NCI-H2107 treated with DMSO at 0.1 percent for 48 hours (cell line): ENCODE data around the gene WNT3.
"Not testable (repeated sequence)": the region's sequence is repeated elsewhere in the genome, so short reads cannot be mapped to it uniquely, and the experiment has no call there.

Source experiments
- DNase-seq: peaks from one replicate; lab custom pipeline; 2025; ENCODE audit not compliant: unreplicated experiment; lab: John Stamatoyannopoulos, UW

Gene WNT3

DNA sequence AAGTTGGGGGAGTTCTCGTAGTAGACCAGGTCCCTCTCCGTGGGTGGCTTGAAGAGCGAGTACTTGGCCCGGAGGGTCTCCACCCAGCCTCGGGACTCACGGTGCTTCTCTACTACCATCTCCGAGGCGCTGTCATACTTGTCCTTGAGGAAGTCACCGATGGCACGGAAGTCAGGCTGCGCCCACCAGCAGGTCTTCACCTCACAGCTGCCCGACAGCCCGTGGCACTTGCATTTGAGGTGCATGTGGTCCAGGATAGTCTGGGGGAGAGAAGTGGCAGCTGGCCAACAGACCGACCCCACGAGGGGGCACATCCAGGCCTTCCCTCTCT lies 50.0 kb downstream of the WNT3 start:
- DNase-seq, result no peak

DNA sequence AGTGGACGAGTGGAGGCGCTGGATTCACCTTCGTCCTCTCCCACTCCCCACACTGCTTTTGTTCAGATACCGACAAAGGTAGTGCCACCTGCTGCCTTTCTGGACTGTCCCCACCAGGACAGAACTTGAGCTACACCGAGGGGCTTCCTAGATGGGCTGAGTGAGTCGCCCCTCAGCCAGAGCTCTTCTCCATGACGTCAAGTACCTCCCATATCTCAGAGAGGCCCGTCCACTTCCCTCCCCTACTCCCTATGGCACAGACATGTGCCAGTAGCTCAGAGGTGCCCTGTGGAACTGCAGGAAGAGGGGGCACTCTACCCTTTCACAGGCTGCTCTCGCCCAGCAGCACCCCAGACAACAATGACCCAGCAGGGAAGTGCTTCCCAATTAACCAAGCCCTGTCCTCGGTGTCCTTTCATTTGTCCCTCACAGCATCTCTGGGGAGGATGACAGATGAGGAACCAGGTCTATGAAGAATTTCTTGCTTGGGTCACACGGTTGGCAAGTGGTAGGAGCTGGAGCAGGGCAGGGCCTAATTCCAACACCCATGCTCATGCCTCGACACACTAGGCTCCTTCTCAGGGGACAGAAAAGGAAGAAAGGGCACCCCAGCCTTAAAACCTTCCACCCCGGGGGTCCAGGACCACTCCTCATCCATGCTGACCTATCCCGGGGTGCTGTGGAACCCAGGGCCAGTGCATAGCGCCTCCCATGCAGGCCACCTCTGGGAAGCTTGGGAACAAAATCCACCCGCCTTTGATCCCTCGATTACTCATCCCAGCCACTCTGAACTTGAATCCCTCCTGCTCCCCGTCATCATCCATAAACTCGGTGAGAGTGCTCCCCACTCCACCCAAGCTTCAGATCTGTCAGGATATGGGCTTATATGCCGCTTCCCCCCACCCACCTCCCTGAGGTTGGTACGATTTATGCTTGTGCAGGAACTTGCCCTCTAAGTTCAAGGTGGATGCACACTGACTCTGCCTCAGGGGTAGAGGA lies 51.7 kb downstream of the WNT3 start:
- no peak for DNase-seq

DNA sequence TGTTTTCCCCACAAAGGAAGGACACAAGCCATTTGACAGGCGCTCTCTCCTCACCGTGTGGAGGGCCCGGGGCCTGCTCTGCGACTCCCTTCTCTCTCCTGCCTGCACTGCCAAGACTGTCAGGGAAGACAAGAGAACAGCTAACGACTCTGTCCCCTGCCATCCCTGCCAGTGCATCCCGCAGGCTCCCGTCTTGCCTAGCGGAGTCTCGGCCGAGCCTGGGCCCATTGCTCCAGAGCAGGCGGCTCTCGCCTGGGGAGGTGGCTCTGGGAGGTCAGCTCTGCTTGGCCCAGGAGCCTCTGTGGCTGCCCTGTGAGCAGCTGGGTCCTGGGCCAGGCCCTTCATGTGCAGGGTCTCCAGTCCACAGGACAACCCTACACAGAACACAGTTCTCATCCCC lies 53.0 kb downstream of the WNT3 start:
- DNase-seq, result no peak

GRCh38 chr17:46764709-46765401 lies 53.6 kb downstream of the WNT3 start:
- no peak for DNase-seq

DNA sequence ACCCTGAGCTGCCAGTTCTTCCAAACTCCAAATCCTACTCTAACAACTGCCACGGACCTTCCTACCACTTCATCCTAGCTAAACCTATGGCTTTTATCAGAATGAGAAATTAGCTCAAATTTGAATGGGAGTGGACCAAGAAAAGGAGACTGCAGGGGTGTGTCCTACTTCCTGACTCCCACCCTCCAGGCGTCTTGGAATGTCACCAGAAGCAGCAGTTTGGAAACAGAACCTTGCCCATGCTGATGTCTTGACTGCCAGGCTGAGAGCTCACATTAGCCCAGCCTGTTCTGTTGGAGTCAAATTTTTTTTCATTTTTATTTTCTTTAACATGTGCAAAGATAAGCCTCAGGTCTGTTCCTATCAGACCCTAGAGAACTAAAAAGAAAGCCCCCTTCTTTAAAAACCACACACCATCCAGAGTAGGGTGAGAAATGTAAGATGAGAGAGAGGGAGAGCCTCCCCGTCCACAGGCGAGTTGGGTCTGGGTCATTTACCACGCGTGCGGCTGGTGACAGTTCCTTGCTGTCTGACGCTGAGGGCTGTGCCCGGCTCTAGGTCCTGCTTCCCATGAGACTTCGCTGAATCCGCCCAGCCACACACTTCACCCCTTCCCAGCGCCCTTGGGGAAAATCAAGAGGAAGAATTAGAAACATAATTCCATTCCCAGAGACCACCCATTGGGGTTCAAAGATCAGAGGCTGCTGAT lies 54.3 kb downstream of the WNT3 start:
- no peak for DNase-seq

DNA sequence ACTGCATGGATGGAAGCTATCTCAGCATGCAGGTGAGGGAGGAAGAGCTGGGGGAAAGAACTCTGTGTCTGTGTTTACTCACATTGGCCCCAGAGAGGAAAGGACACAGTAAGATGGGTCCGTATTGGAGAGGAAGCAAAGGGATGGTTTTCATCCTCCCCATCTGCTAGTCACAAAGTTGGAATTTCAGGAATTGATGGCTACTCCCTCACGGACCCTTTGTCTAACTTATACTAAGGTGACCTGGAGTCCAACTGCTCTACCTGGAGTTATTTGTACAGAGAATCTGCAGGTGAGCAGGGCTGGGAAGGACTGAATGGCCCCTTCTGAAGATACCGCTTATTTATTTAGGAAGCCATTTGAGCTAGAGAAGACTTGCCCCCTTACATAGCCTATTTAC lies 55.1 kb downstream of the WNT3 start:
- DNase-seq, result no peak

DNA sequence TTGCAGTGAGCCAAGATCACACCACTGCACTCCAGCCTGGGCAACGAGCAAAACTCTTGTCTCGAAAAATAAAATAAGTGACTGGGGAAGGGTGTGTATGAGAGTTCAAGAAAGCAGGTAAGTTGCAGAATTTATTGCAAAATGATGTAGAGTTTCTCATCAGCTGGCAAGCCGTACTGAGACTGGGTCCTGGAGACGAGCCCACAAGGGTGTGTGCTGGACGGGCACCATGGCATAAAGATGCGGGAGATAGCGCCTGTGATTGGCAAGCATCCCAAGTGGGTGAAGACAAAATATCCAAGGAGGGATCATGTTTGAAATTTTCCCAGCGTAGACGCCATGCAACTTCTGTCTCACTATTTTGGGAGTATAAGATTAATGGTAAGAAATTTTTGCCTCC lies 59.4 kb downstream of the WNT3 start:
- no peak for DNase-seq

DNA sequence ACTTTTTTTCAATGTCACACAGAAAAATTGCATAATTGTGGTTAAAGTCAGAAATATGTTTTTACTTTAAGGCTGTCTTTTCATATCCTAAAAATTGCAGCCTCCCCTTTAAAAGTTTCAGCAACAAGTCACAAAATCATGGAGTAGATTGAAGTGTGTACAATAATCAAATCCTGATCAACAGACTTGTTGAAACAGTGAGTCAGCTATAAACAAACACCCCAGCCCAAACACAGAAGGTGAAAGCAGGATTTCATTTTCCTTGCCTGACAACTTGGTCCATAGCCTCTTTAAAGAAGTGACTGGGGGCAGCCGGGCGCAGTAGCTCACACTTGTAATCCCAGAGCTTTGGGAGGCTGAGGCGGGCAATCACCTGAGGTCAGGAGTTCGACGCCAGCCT lies 59.9 kb downstream of the WNT3 start:
- no peak for DNase-seq

DNA sequence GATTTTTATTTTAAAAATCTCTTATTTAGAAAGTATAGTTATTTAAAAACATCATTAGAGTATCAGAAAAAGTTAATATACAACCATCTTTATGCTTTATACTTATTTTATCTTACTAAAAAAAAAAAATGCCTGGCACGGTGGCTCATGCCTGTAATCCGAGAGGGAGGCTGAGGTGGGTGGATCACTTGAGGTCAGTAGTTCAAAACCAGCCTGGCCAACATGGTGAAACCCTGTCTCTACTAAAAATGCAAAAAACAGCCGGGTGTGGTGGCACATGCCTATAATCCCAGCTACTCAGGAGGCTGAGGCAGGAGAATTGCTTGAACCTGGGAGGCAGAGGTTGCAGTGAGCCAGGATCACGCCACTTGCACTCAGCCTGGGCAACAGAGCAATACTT lies 60.9 kb downstream of the WNT3 start:
- not testable (repeated sequence) for DNase-seq

- DNase-seq, result no peak
Observed at GRCh38 chr17:46756861-46757260, 61.6 kb downstream of the WNT3 start.

- no peak for DNase-seq
Observed at GRCh38 chr17:46756081-46756735, 62.3 kb downstream of the WNT3 start.

- DNase-seq, result no peak
Observed at GRCh38 chr17:46753776-46754175, 64.7 kb downstream of the WNT3 start.

DNA sequence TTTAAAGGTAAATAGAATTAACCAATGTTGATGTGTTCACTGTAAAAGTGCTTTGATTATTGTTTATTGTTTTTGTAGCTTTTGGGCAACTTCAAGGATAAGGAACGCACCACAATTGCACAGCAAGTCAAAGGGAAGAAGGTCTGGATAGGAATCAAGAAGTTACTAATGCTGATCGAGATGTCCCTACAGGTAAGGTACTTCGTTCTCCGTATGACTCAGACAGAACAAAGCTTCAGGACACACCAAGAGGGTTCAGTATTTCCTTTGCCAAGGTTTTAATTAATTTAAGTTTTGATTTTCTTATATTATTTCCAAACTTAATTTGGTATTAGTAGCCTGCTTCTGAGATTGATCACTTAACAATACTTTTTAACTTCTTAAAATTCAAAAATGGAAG lies 67.1 kb downstream of the WNT3 start:
- no peak for DNase-seq

DNA sequence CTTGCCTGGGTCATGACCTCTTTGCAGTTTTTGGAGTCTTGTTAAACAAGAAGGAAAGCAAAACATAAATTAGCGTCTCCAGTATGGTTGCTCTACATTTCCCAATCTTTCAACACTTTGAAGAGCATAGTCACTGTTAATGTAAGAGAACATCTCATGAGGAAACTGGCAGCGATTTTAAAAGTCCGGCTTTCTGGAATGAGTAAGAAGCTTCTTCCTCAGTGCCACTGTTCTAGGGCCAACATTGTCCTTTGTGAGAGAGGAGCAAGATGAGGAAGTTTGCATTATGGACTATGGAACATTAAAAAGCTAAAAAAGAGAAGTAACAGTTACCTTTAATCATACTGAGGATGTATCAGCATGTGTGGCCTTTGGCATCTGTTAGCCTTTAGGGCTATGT lies 73.1 kb downstream of the WNT3 start:
- DNase-seq, result no peak

DNA sequence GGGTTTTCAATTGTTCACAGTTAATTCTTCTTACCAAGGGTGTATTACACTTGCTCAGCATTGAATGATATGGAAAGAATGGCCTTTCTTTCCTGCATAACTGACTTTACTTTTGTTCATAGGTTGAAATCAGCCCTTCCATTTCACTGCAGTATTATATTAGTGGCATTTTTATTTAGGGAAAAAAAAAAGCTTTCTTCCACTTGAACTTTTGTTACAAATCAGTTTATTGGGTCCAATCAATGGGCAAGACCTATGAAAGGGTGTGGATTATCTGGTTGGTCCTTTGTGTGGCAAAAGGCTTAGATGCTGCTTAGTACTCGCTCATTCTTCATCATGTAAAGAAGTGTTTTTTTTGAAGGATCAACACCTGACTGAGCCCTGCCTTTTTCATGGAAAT lies 74.1 kb downstream of the WNT3 start:
- DNase-seq, result no peak

DNA sequence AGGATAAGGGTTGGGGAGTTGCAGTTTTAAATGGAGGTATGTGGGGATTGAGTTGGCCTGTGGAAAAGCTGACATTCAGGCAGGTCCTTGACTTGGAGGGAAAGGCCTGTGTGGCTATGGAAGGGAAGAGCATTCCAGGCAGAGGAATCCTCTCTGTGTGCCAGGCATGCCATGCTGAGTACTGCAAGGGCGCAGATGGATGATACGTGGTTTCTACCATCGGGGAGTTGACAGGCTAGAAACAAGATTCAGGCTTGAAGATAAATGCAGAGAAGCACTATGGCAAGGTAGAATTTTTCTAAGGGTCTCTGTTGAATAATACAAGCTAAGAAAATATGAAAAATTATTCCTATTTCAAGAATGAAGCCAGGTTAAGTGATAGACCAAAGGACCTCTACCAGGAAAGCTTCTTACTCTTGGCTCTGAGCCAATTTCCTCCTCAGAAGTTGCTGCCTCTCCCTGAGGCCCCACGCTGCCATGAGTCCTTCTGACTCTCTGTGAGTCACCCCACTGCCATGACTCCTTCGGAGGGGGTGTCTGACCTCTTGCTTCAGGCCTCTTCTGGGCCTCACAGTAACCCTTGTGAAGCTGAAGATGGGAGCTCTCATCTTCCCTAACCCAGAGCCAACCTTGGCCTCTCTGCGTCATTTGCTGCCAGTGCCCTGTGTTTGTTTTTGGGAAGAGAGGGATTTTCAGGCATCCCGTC lies 75.8 kb downstream of the WNT3 start:
- no peak for DNase-seq

- DNase-seq, result no peak
Observed at GRCh38 chr17:46741122-46741730, 77.3 kb downstream of the WNT3 start.

GRCh38 chr17:46739982-46740381 lies 78.5 kb downstream of the WNT3 start:
- no peak for DNase-seq

DNA sequence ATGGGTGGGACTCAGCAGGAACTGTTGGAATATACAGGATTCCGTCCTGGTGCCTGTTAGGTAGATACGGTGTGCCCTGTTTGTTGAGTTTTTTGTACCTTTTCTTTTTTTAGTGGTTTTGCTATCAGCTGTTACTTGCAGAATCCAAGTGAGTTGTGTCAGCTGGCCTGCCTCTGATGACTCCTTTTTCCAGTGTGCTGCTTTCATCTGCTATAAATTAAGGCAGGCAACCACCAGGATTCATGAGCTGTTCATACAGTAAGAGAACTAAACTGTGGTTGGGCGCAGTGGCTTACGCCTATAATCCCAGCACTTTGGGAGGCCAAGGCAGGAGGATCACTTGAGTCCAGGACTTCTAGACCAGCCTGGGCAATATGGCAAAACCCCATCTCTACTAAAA lies 79.9 kb downstream of the WNT3 start:
- no peak for DNase-seq

DNA sequence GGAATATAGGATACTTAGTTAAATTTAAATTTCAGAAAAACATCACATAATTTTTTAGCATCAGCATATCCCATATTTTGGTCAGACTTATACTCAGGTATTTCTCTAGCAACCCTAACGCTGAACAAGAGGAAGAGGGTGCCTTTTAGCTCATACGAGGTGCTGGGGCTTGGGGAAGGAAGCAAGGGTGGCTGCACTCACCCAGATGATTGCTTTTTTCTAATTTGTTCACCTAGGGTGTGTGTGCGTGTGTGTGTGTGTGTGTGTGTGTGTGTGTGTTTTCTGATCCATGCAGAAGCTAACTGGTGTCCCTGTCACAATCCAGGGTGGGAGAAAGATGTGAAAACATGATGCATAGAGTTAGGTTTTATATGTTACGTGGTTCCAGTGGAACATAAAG lies 81.2 kb downstream of the WNT3 start:
- no peak for DNase-seq
